Effector memory CD8-positive, alpha-beta T cell (primary cell): Measurements from ENCODE around the gene MIPEP.

Experiments used
- ATAC-seq: fragments of 150-1000 bp; cut with Tn5 transposase; replicated peaks from 2 replicates; pipeline ENCODE4 v1.10.0; 2021; ENCODE audit warnings: mild to moderate bottlenecking, moderate library complexity
- DNase-seq, 3 experiments: peaks; one replicate each; pipeline ENCODE4 v3.0.0; 2021
- H3K27ac Mint-ChIP-seq, 2 donors: one replicate each; pipeline ENCODE4 v1.8.0; 2022; ENCODE audit warnings: mild to moderate bottlenecking in 2 of 2, mixed read lengths in 2 of 2, moderate library complexity in 2 of 2
- H3K27me3 Mint-ChIP-seq, 2 donors: one replicate each; pipeline ENCODE4 v1.8.0; 2022; ENCODE audit warnings: mixed read lengths in 2 of 2
- H3K36me3 Mint-ChIP-seq: one replicate; pipeline ENCODE4 v1.8.0; 2022; ENCODE audit warnings: mild to moderate bottlenecking, moderate library complexity, mixed read lengths; ENCODE audit not compliant: insufficient read depth
- H3K4me1 Mint-ChIP-seq, 2 donors: one replicate each; pipeline ENCODE4 v1.8.0; 2022; ENCODE audit warnings: low read depth in 2 of 2, mixed read lengths in 2 of 2
- H3K4me3 Mint-ChIP-seq, 2 donors: one replicate each; pipeline ENCODE4 v1.8.0; 2022; ENCODE audit warnings: mild to moderate bottlenecking in 2 of 2, mixed read lengths in 2 of 2, moderate library complexity in 2 of 2
- H3K9me3 Mint-ChIP-seq, 2 donors: one replicate each; pipeline ENCODE4 v1.8.0; 2022; ENCODE audit warnings: mixed read lengths in 2 of 2

MIPEP gene

GRCh38 chr13:23728807-23729206 lies 160.4 kb downstream of the MIPEP start:
- ATAC-seq (no peak), DNase-seq (no peak)
- Mint-ChIP-seq H3K4me3 (no peak overlapping the region), H3K4me1 (no peaks in the 10 kb centered on the region), H3K9me3 (no peaks in the 10 kb centered on the region), H3K36me3 (peaks cover 4% of the 10 kb centered on the region), H3K27me3 (no peaks in the 10 kb centered on the region), H3K27ac (no peak overlapping the region)

- DNase-seq (no peak), ATAC-seq (no peak)
- Mint-ChIP-seq H3K27me3 (no peaks in the 10 kb centered on the region), H3K36me3 (peaks cover 4% of the 10 kb centered on the region), H3K4me3 (no peak overlapping the region), H3K4me1 (no peaks in the 10 kb centered on the region), H3K27ac (no peak overlapping the region), H3K9me3 (no peaks in the 10 kb centered on the region)
Measured at GRCh38 chr13:23725922-23726321, 163.3 kb downstream of the MIPEP start.

GRCh38 chr13:23724196-23724970 lies 164.8 kb downstream of the MIPEP start:
- Mint-ChIP-seq H3K9me3 (no peaks in the 10 kb centered on the region), H3K4me3 (no peak overlapping the region), H3K4me1 (no peaks in the 10 kb centered on the region), H3K27me3 (no peaks in the 10 kb centered on the region), H3K36me3 (peaks cover 2% of the 10 kb centered on the region), H3K27ac (no peak overlapping the region)
- no peak for DNase-seq
- ATAC-seq = no peak

- no peaks in the 10 kb centered on the region for H3K9me3 Mint-ChIP-seq
- ATAC-seq (no peak), DNase-seq (no peak)
- no peak overlapping the region for H3K27ac Mint-ChIP-seq
- no peak overlapping the region for H3K4me3 Mint-ChIP-seq
- no peaks in the 10 kb centered on the region for H3K27me3 Mint-ChIP-seq
- no peaks in the 10 kb centered on the region for H3K4me1 Mint-ChIP-seq
- H3K36me3 Mint-ChIP-seq = no peaks in the 10 kb centered on the region
Measured at GRCh38 chr13:23723471-23723870, 165.7 kb downstream of the MIPEP start.

- Mint-ChIP-seq H3K27ac (no peak overlapping the region), H3K9me3 (no peaks in the 10 kb centered on the region), H3K27me3 (no peaks in the 10 kb centered on the region), H3K4me1 (no peaks in the 10 kb centered on the region), H3K4me3 (no peak overlapping the region), H3K36me3 (no peaks in the 10 kb centered on the region)
- DNase-seq (no peak), ATAC-seq (no peak)
Measured at GRCh38 chr13:23722726-23723453, 166.3 kb downstream of the MIPEP start.

GRCh38 chr13:23718996-23719395 lies 170.2 kb downstream of the MIPEP start:
- Mint-ChIP-seq H3K4me3 (no peak overlapping the region), H3K36me3 (no peaks in the 10 kb centered on the region), H3K27me3 (peaks cover 11 to 13% of the 10 kb centered on the region in 2 donors), H3K27ac (no peak overlapping the region), H3K4me1 (peaks cover 0 to 2% of the 10 kb centered on the region in 2 donors), H3K9me3 (no peaks in the 10 kb centered on the region)
- DNase-seq (no peak), ATAC-seq (no peak)

GRCh38 chr13:23716401-23716800 lies 172.8 kb downstream of the MIPEP start:
- ATAC-seq (no peak), DNase-seq (no peak)
- H3K9me3 Mint-ChIP-seq = no peaks in the 10 kb centered on the region
- H3K27ac Mint-ChIP-seq = no peak overlapping the region
- no peak overlapping the region for H3K4me3 Mint-ChIP-seq
- peaks cover 0 to 2% of the 10 kb centered on the region in 2 donors for H3K4me1 Mint-ChIP-seq
- peaks cover 4% of the 10 kb centered on the region for H3K36me3 Mint-ChIP-seq
- peaks cover 15 to 16% of the 10 kb centered on the region in 2 donors for H3K27me3 Mint-ChIP-seq

- no peak overlapping the region for H3K4me3 Mint-ChIP-seq
- peaks cover 4% of the 10 kb centered on the region for H3K36me3 Mint-ChIP-seq
- DNase-seq (no peak), ATAC-seq (no peak)
- peaks cover 15 to 16% of the 10 kb centered on the region in 2 donors for H3K27me3 Mint-ChIP-seq
- peaks cover 0 to 2% of the 10 kb centered on the region in 2 donors for H3K4me1 Mint-ChIP-seq
- no peaks in the 10 kb centered on the region for H3K9me3 Mint-ChIP-seq
- H3K27ac Mint-ChIP-seq = no peak overlapping the region
Measured at GRCh38 chr13:23715762-23716235, 173.4 kb downstream of the MIPEP start.

GRCh38 chr13:23715092-23715761 lies 174.0 kb downstream of the MIPEP start:
- peaks cover 15 to 16% of the 10 kb centered on the region in 2 donors for H3K27me3 Mint-ChIP-seq
- H3K27ac Mint-ChIP-seq = no peak overlapping the region
- no peak for ATAC-seq
- H3K9me3 Mint-ChIP-seq = no peaks in the 10 kb centered on the region
- DNase-seq = no peak
- peaks cover 4% of the 10 kb centered on the region for H3K36me3 Mint-ChIP-seq
- no peak overlapping the region for H3K4me3 Mint-ChIP-seq
- peaks cover 0 to 2% of the 10 kb centered on the region in 2 donors for H3K4me1 Mint-ChIP-seq

GRCh38 chr13:23714672-23715071 lies 174.5 kb downstream of the MIPEP start:
- Mint-ChIP-seq H3K4me3 (no peak overlapping the region), H3K4me1 (peaks cover 0 to 2% of the 10 kb centered on the region in 2 donors), H3K36me3 (peaks cover 4% of the 10 kb centered on the region), H3K27me3 (peaks cover 15 to 16% of the 10 kb centered on the region in 2 donors), H3K27ac (no peak overlapping the region), H3K9me3 (no peaks in the 10 kb centered on the region)
- ATAC-seq = no peak
- no peak for DNase-seq

- ATAC-seq (no peak), DNase-seq (no peak)
- no peaks in the 10 kb centered on the region for H3K9me3 Mint-ChIP-seq
- H3K4me1 Mint-ChIP-seq = peaks cover 0 to under 1% of the 10 kb centered on the region in 2 donors
- H3K4me3 Mint-ChIP-seq = no peak overlapping the region
- no peak overlapping the region for H3K27ac Mint-ChIP-seq
- peaks cover 4% of the 10 kb centered on the region for H3K36me3 Mint-ChIP-seq
- H3K27me3 Mint-ChIP-seq = peaks cover 15 to 19% of the 10 kb centered on the region in 2 donors
Measured at GRCh38 chr13:23711355-23711754, 177.8 kb downstream of the MIPEP start.

GRCh38 chr13:23710366-23710765 lies 178.8 kb downstream of the MIPEP start:
- Mint-ChIP-seq H3K4me3 (no peak overlapping the region), H3K27me3 (peaks cover 15 to 29% of the 10 kb centered on the region in 2 donors), H3K9me3 (no peaks in the 10 kb centered on the region), H3K36me3 (peaks cover 4% of the 10 kb centered on the region), H3K27ac (no peak overlapping the region), H3K4me1 (no peaks in the 10 kb centered on the region)
- DNase-seq (no peak), ATAC-seq (no peak)

- Mint-ChIP-seq H3K4me1 (no peaks in the 10 kb centered on the region), H3K27me3 (peaks cover 9 to 30% of the 10 kb centered on the region in 2 donors), H3K9me3 (no peaks in the 10 kb centered on the region), H3K4me3 (no peak overlapping the region), H3K27ac (no peak overlapping the region), H3K36me3 (peaks cover 4% of the 10 kb centered on the region)
- ATAC-seq (no peak), DNase-seq (no peak)
Measured at GRCh38 chr13:23709536-23709935, 179.7 kb downstream of the MIPEP start.
